ENCODE measurements around the gene ALDH1B1. TPM values are rescaled to one million over a fixed set of nuclear protein-coding genes. Genes with fewer than 3 reads are reported as not detected.

Gene ALDH1B1
- total and polyA plus RNA-seq, 10 of the 15 experiments (the other 5 are each of a cell fraction or from before 2014, with no cell fraction given), result 8.6 to 38.5 (median 30.9) TPM

DNA sequence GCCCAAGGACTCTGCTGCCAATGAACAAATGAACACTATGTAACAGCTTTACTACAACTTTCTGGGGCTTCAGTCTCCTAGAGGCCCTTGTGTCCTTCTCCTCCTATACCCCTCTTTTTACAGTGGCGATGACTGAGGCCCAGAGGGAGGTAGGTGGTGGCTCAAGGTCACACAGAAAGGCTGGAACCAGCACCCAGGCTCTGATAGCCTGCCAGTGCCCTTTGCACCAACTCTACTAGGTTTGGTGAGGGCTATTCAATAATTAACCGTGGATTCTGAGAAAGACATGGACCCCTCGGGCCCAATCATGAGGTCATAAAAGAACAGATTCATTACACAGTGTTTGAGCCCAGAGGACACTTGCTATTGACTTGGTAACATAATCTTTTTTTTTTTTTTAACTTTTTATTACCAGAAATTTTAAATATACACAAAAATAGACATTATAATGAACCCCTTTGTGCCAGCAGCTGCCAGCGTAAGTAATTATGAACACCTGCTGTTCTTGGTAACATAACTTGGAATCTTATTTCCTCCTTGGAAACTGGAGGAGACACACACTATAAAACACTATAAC, 6.1 kb upstream of the ALDH1B1 start (continued):
- TF ChIP-seq, protein P1, sequence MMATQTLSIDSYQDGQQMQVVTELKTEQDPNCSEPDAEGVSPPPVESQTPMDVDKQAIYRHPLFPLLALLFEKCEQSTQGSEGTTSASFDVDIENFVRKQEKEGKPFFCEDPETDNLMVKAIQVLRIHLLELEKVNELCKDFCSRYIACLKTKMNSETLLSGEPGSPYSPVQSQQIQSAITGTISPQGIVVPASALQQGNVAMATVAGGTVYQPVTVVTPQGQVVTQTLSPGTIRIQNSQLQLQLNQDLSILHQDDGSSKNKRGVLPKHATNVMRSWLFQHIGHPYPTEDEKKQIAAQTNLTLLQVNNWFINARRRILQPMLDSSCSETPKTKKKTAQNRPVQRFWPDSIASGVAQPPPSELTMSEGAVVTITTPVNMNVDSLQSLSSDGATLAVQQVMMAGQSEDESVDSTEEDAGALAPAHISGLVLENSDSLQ (IDR thresholded peaks at IDR 0.05), result no peak
- TF ChIP-seq HDGF (IDR thresholded peaks at IDR 0.05) (no peak), MYC (IDR thresholded peaks at IDR 0.05; ENCODE audit: insufficient read depth, insufficient read length, insufficient replicate concordance, low read length, severe bottlenecking) (no peak), NBN (IDR thresholded peaks at IDR 0.05) (no peak), RBBP5 (conservative IDR thresholded peaks at IDR 0.05) (no peak), NRF1 (conservative IDR thresholded peaks at IDR 0.05; ENCODE audit: low read depth, low read length) (no peak), PAX8 (IDR thresholded peaks at IDR 0.05) (no peak), SIN3A (IDR thresholded peaks at IDR 0.05; ENCODE audit: low read depth, low read length) (no peak), SIX5 (IDR thresholded peaks at IDR 0.05; ENCODE audit: low read depth, low read length, severe bottlenecking) (no peak)

DNA sequence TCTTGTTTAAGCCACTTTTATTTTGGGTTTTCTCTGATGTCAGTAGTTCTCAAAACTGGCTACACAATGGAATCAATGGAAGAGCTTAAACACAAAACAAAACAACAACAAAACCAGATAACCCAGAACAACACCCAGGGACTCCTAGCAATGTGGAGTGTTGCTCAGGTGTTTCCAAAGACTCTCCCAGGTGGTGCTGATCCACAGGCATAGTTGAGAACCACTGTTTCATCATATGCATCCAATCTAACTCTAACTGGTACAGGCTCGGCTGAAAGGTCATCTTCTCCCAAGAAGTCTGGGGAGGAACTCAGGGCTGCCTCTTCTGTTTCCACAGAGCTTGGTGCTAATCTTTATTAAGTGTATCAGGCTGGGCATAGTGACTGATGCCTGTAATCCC, 5.4 kb upstream of the ALDH1B1 start:
- Histone ChIP-seq H3K9me3 (replicated peaks; ENCODE audit: control insufficient read depth, insufficient read depth, low read length) (peaks cover 6% of the 10 kb centered on the region; the same call in 1 of the 3 replicates), H3K4me1 (ENCODE audit: control insufficient read depth, insufficient read depth, low read length) (no peaks in the 10 kb centered on the region), H3K27me3 (replicated peaks in 1 of 2; ENCODE audit: control insufficient read depth in 2 of 2, insufficient read depth in 2 of 2, low read length in 1 of 2) (no peaks in the 10 kb centered on the region), H3K36me3 (ENCODE audit: control insufficient read depth in 2 of 2, insufficient read depth in 2 of 2, low read length in 1 of 2) (no peaks in the 10 kb centered on the region), H3K4me3 (no peak overlapping the region), H3K4me2 (ENCODE audit: control insufficient read depth, insufficient read depth) (no peak overlapping the region), H2AFZ (ENCODE audit: control insufficient read depth, low read depth, low read length) (no peak overlapping the region), H3K27ac (ENCODE audit: control insufficient read depth, insufficient read depth) (no peak overlapping the region), H4K20me1 (ENCODE audit: control insufficient read depth, insufficient read depth) (no peaks in the 10 kb centered on the region), H3K79me2 (ENCODE audit: control insufficient read depth, insufficient read depth, low read length) (no peaks in the 10 kb centered on the region), H3K9ac (ENCODE audit: control insufficient read depth, insufficient read depth, low read length) (no peak overlapping the region)
- ChIA-PET CTCF (interaction anchor here (0.5 kb wide), 1 partner anchor 475 kb away, joined by 3 read pairs; no protein-coding TSS in a partner anchor), POLR2A (no interaction called here), SMC1A (ENCODE audit: uncharacterized antibody, unreplicated experiment) (no interaction called here), RAD21 (ENCODE audit: unreplicated experiment) (no interaction called here)
- no peak for FAIRE-seq
- TF ChIP-seq EZH2 (IDR thresholded peaks at IDR 0.05; ENCODE audit: borderline replicate concordance, control insufficient read depth, low read depth, low read length) (no peak), SP1 (IDR thresholded peaks at IDR 0.05; ENCODE audit: low read depth, low read length) (no peak), NR2C1 (IDR thresholded peaks at IDR 0.05) (no peak), NR2C2 (IDR thresholded peaks at IDR 0.05; ENCODE audit: borderline replicate concordance, control insufficient read depth, insufficient read length, low read depth) (no peak), NFXL1 (IDR thresholded peaks at IDR 0.05; ENCODE audit: borderline replicate concordance) (no peak), TCF3 (IDR thresholded peaks at IDR 0.05; ENCODE audit: borderline replicate concordance, insufficient read depth, low read depth, low read length) (no peak)
- TF ChIP-seq, protein P2, sequence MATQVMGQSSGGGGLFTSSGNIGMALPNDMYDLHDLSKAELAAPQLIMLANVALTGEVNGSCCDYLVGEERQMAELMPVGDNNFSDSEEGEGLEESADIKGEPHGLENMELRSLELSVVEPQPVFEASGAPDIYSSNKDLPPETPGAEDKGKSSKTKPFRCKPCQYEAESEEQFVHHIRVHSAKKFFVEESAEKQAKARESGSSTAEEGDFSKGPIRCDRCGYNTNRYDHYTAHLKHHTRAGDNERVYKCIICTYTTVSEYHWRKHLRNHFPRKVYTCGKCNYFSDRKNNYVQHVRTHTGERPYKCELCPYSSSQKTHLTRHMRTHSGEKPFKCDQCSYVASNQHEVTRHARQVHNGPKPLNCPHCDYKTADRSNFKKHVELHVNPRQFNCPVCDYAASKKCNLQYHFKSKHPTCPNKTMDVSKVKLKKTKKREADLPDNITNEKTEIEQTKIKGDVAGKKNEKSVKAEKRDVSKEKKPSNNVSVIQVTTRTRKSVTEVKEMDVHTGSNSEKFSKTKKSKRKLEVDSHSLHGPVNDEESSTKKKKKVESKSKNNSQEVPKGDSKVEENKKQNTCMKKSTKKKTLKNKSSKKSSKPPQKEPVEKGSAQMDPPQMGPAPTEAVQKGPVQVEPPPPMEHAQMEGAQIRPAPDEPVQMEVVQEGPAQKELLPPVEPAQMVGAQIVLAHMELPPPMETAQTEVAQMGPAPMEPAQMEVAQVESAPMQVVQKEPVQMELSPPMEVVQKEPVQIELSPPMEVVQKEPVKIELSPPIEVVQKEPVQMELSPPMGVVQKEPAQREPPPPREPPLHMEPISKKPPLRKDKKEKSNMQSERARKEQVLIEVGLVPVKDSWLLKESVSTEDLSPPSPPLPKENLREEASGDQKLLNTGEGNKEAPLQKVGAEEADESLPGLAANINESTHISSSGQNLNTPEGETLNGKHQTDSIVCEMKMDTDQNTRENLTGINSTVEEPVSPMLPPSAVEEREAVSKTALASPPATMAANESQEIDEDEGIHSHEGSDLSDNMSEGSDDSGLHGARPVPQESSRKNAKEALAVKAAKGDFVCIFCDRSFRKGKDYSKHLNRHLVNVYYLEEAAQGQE (IDR thresholded peaks at IDR 0.05; ENCODE audit: low read depth, low read length), result no peak
- no peak for DNase-seq (ENCODE audit: low read depth, low spot score)
- BruUV-seq (replicated peaks), result no TSS peak
- intact Hi-C loops (cut with micrococcal nuclease; ENCODE audit: unreplicated experiment) (no loop called here), in situ Hi-C loops (cut with MboI) (no loop called here)
- no peak for ATAC-seq
- WGBS (ENCODE audit: insufficient coverage, insufficient replicate concordance, low lambda C conversion rate, missing lambda C conversion rate), result 15% methylated on average over 1 of the region's 1 CpG
